ENCODE measurements around the gene DNAJC18. TPM values are rescaled to one million over a fixed set of nuclear protein-coding genes. Genes with fewer than 3 reads are reported as not detected.

Gene DNAJC18
- total RNA-seq, 1 experiment from 2014 or later: 4.4 TPM

DNA sequence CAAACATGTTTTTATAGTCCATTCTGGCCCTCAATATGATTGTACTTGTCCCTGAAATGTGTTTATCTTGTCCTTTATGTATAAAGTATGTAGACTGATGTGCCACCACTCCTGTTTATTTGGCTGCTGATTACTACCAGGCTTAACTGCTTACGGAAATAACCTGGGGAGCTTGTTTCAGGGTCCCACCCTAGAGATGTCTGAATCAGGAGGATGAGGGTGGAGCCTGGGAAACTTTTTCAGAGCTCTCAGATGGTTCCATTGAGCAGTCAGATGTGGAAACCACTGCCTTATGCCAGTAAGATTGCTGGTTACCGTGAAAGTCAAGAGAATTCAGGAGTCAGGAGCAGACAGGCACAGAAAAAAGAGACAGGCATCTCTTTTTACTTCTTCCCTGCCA, 75.4 kb downstream of the DNAJC18 start:
- Histone ChIP-seq H3K27ac (ENCODE audit: low read length) (no peak overlapping the region), H3F3A (ENCODE audit: low read length, unreplicated experiment) (no peaks in the 10 kb centered on the region), H2AFZ (ENCODE audit: low read length) (no peak overlapping the region), H3K4me3 (ENCODE audit: low read length) (no peak overlapping the region), H3K36me3 (ENCODE audit: low read depth, low read length) (peaks cover 13% of the 10 kb centered on the region; the same call in 1 of the 2 replicates), H3K27me3 (ENCODE audit: low read length) (no peaks in the 10 kb centered on the region), H3K79me2 (ENCODE audit: low read length) (peaks cover 34% of the 10 kb centered on the region), H3K9me3 (ENCODE audit: low read length) (no peaks in the 10 kb centered on the region), H3K9me2 (replicated peaks; ENCODE audit: low read length) (no peaks in the 10 kb centered on the region), H4K20me1 (ENCODE audit: low read length) (peaks cover 7% of the 10 kb centered on the region), H3K4me1 (ENCODE audit: insufficient read depth, low read length) (peaks cover 8% of the 10 kb centered on the region), H3K4me2 (ENCODE audit: low read length) (no peak overlapping the region), H3K9ac (ENCODE audit: low read length) (no peak overlapping the region)
- TF ChIP-seq, protein P1, sequence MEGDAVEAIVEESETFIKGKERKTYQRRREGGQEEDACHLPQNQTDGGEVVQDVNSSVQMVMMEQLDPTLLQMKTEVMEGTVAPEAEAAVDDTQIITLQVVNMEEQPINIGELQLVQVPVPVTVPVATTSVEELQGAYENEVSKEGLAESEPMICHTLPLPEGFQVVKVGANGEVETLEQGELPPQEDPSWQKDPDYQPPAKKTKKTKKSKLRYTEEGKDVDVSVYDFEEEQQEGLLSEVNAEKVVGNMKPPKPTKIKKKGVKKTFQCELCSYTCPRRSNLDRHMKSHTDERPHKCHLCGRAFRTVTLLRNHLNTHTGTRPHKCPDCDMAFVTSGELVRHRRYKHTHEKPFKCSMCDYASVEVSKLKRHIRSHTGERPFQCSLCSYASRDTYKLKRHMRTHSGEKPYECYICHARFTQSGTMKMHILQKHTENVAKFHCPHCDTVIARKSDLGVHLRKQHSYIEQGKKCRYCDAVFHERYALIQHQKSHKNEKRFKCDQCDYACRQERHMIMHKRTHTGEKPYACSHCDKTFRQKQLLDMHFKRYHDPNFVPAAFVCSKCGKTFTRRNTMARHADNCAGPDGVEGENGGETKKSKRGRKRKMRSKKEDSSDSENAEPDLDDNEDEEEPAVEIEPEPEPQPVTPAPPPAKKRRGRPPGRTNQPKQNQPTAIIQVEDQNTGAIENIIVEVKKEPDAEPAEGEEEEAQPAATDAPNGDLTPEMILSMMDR (conservative IDR thresholded peaks at IDR 0.05; ENCODE audit: low read depth, low read length): no peak
- no peak for TF ChIP-seq EZH2phosphoT487 (IDR thresholded peaks at IDR 0.05; ENCODE audit: borderline replicate concordance, low read length)
- BruUV-seq (replicated peaks): no TSS peak
- POLR2A ChIA-PET (ENCODE audit: unreplicated experiment): no interaction called here
- no peak for DNase-seq
- CTCF ChIA-PET: no interaction called here
- no peak for ATAC-seq
- intact Hi-C loops (cut with micrococcal nuclease): no loop called here

DNA sequence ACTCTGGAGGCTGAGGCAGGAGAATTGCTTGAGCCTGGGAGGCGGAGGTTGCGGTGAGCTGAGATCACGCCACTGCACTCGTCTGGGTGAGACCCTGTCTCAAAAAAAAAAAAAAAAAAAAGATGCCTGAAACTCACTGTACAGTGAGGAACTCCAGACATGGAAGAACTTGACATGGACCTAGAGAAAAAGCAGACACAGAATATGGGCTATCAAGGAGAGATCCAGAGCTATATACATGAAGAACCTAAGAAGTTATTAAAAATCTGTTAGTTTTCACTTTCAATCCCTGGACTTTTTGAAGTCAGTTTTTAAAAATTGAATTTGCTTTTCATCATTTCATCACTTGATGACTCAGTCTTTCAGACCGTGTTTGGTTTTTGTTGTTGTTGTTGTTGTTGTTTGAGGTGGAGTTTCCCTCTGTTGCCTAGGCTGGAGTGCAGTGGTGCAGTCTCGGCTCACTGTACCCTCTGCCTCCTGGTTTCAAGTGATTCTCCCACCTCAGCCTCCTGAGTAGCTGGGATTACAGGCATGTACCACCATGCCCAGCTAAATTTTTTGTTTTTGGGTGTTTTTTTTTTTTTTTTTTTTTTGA, 77.4 kb downstream of the DNAJC18 start:
- Histone ChIP-seq H3K4me1 (ENCODE audit: insufficient read depth, low read length) (peaks cover 11% of the 10 kb centered on the region), H3F3A (ENCODE audit: low read length, unreplicated experiment) (no peaks in the 10 kb centered on the region), H3K36me3 (ENCODE audit: low read depth, low read length) (peaks cover 13% of the 10 kb centered on the region; the same call in 1 of the 2 replicates), H2AFZ (ENCODE audit: low read length) (no peak overlapping the region), H3K4me2 (ENCODE audit: low read length) (no peak overlapping the region), H4K20me1 (ENCODE audit: low read length) (peaks cover 15% of the 10 kb centered on the region), H3K27ac (ENCODE audit: low read length) (no peak overlapping the region), H3K27me3 (ENCODE audit: low read length) (no peaks in the 10 kb centered on the region), H3K4me3 (ENCODE audit: low read length) (no peak overlapping the region), H3K9me3 (ENCODE audit: low read length) (no peaks in the 10 kb centered on the region), H3K9me2 (replicated peaks; ENCODE audit: low read length) (no peaks in the 10 kb centered on the region), H3K9ac (ENCODE audit: low read length) (no peak overlapping the region), H3K79me2 (ENCODE audit: low read length) (peaks cover 54% of the 10 kb centered on the region)
- POLR2A ChIA-PET (ENCODE audit: unreplicated experiment): no interaction called here
- no TSS peak for BruUV-seq (replicated peaks)
- ATAC-seq (no peak), DNase-seq (no peak)
- TF ChIP-seq EZH2 (IDR thresholded peaks at IDR 0.05; ENCODE audit: low read length, unreplicated experiment): no peak
- TF ChIP-seq EZH2phosphoT487 (IDR thresholded peaks at IDR 0.05; ENCODE audit: borderline replicate concordance, low read length): no peak
- TF ChIP-seq, protein P1 (conservative IDR thresholded peaks at IDR 0.05; ENCODE audit: low read depth, low read length): no peak
- intact Hi-C loops (cut with micrococcal nuclease): no loop called here
- CTCF ChIA-PET: interaction anchor here (0.6 kb wide), 1 partner anchor 40 kb away, joined by 4 read pairs; no protein-coding TSS in a partner anchor

DNA sequence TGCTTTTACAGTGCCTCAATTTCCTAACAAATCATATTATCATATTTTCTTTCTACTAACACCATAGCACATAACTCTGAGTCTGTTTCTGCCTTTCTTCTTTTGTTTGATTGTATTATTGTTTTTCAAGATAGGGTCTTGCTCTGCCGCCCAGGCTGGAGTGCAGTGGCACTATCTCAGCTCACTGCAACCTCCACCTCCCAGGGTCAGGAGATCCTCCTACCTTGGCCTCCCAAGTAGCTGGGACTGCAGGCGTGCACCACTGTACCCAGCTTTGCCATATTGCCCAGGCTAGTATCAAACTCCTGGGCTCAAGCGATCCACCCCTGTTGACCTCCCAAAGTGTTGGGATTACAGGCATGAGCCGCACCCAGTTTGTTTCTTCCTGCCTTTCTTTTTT, 78.9 kb downstream of the DNAJC18 start:
- Histone ChIP-seq H3K27me3 (ENCODE audit: low read length) (no peaks in the 10 kb centered on the region), H3K9me2 (replicated peaks; ENCODE audit: low read length) (no peaks in the 10 kb centered on the region), H4K20me1 (ENCODE audit: low read length) (peaks cover 15% of the 10 kb centered on the region), H3K4me1 (ENCODE audit: insufficient read depth, low read length) (peaks cover 11% of the 10 kb centered on the region), H3K4me3 (ENCODE audit: low read length) (no peak overlapping the region), H3K36me3 (ENCODE audit: low read depth, low read length) (peaks cover 13% of the 10 kb centered on the region; the same call in 1 of the 2 replicates), H3K9me3 (ENCODE audit: low read length) (no peaks in the 10 kb centered on the region), H3K27ac (ENCODE audit: low read length) (no peak overlapping the region), H3F3A (ENCODE audit: low read length, unreplicated experiment) (no peaks in the 10 kb centered on the region), H3K4me2 (ENCODE audit: low read length) (no peak overlapping the region), H3K79me2 (ENCODE audit: low read length) (peaks cover 70% of the 10 kb centered on the region), H2AFZ (ENCODE audit: low read length) (no peak overlapping the region), H3K9ac (ENCODE audit: low read length) (no peak overlapping the region)
- DNase-seq: no peak
- POLR2A ChIA-PET (ENCODE audit: unreplicated experiment): no interaction called here
- intact Hi-C loops (cut with micrococcal nuclease): no loop called here
- no TSS peak for BruUV-seq (replicated peaks)
- TF ChIP-seq, protein P1 (conservative IDR thresholded peaks at IDR 0.05; ENCODE audit: low read depth, low read length): no peak
- TF ChIP-seq EZH2phosphoT487 (IDR thresholded peaks at IDR 0.05; ENCODE audit: borderline replicate concordance, low read length) (no peak), EZH2 (IDR thresholded peaks at IDR 0.05; ENCODE audit: low read length, unreplicated experiment) (no peak)
- ATAC-seq: no peak
- CTCF ChIA-PET: no interaction called here

All from PC-3 (cell line).